Measurements from ENCODE around the gene F5. TPM values are rescaled to one million over a fixed set of nuclear protein-coding genes. Genes with fewer than 3 reads are reported as not detected.

F5 gene
- total RNA-seq, 1 experiment from 2014 or later: 0.37 TPM

DNA sequence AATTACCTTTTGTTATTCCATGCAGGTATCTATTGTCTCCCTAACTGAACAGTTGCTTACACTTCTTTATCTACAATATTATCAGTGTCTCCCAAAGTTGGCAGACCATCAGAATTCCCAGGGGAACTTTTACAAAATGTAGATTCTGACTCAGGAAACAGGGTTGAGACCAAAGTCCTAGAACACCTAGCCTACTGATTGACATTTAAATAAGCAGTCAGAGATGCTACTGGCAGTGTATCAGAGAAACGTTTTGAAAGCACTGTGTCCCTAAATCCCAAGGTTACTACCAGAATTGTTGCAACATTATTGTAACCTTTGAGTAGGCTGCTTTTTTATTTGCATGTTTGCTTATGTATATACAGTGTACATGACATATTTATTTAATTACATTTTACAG is 1.8 kb upstream of the F5 start:
- no peak for DNase-seq (ENCODE audit: low read depth, low spot score)
- CTCF ChIA-PET: no interaction called here
- Histone ChIP-seq H3K9me2 (ENCODE audit: insufficient read depth) (no peaks in the 10 kb centered on the region), H3K27me3 (ENCODE audit: insufficient read depth, low read length) (0 out of 2 replicates have a peak, but pooled peaks cover 2% of the 10 kb centered on the region), H3K4me3 (replicated peaks in 1 of 2; ENCODE audit: low read depth in 1 of 2, low read length in 2 of 2) (no peak overlapping the region), H3K4me2 (ENCODE audit: low read length) (no peak overlapping the region), H3K9me3 (ENCODE audit: control insufficient read depth in 1 of 2, insufficient read depth in 1 of 2, low read depth in 1 of 2, low read length in 2 of 2) (no peaks in the 10 kb centered on the region), H2AFZ (ENCODE audit: low read depth, low read length, poor library complexity, severe bottlenecking) (no peak overlapping the region), H3K27ac (ENCODE audit: low read depth, low read length) (no peak overlapping the region), H3K36me3 (ENCODE audit: control insufficient read depth in 1 of 2, insufficient read depth in 2 of 2, low read length in 2 of 2) (no peaks in the 10 kb centered on the region), H4K20me1 (ENCODE audit: insufficient read depth) (no peaks in the 10 kb centered on the region), H3K9ac (ENCODE audit: low read length) (no peak overlapping the region), H3K79me2 (ENCODE audit: insufficient read depth, low read length) (no peaks in the 10 kb centered on the region), H3K4me1 (ENCODE audit: control insufficient read depth in 1 of 2, insufficient read depth in 2 of 2, low read length in 2 of 2) (peaks cover 2 to 12% of the 10 kb centered on the region in 2 experiments; a peak in 3 of 4 replicates)
- ATAC-seq: no peak
- TF ChIP-seq, protein P1, sequence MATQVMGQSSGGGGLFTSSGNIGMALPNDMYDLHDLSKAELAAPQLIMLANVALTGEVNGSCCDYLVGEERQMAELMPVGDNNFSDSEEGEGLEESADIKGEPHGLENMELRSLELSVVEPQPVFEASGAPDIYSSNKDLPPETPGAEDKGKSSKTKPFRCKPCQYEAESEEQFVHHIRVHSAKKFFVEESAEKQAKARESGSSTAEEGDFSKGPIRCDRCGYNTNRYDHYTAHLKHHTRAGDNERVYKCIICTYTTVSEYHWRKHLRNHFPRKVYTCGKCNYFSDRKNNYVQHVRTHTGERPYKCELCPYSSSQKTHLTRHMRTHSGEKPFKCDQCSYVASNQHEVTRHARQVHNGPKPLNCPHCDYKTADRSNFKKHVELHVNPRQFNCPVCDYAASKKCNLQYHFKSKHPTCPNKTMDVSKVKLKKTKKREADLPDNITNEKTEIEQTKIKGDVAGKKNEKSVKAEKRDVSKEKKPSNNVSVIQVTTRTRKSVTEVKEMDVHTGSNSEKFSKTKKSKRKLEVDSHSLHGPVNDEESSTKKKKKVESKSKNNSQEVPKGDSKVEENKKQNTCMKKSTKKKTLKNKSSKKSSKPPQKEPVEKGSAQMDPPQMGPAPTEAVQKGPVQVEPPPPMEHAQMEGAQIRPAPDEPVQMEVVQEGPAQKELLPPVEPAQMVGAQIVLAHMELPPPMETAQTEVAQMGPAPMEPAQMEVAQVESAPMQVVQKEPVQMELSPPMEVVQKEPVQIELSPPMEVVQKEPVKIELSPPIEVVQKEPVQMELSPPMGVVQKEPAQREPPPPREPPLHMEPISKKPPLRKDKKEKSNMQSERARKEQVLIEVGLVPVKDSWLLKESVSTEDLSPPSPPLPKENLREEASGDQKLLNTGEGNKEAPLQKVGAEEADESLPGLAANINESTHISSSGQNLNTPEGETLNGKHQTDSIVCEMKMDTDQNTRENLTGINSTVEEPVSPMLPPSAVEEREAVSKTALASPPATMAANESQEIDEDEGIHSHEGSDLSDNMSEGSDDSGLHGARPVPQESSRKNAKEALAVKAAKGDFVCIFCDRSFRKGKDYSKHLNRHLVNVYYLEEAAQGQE (IDR thresholded peaks at IDR 0.05; ENCODE audit: low read depth): no peak
- TF ChIP-seq YY1 (IDR thresholded peaks at IDR 0.05; ENCODE audit: extremely low read depth, insufficient replicate concordance, low read depth, low read length): no peak
- no peak for TF ChIP-seq CTCF (IDR thresholded peaks at IDR 0.05 in 2 of 3, conservative IDR thresholded peaks at IDR 0.05 in 1 of 3; ENCODE audit: borderline replicate concordance in 1 of 3, insufficient read depth in 1 of 3, low read depth in 2 of 3, low read length in 2 of 3)
- TF ChIP-seq POLR2A (IDR thresholded peaks at IDR 0.05; ENCODE audit: borderline replicate concordance, extremely low read depth, insufficient read depth, insufficient read length): no peak
- no peak for TF ChIP-seq ELF1 (IDR thresholded peaks at IDR 0.05; ENCODE audit: borderline replicate concordance, low read depth)
- TF ChIP-seq, protein P2, sequence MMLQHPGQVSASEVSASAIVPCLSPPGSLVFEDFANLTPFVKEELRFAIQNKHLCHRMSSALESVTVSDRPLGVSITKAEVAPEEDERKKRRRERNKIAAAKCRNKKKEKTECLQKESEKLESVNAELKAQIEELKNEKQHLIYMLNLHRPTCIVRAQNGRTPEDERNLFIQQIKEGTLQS (IDR thresholded peaks at IDR 0.05): no peak
- no peak for TF ChIP-seq POLR2AphosphoS5 (IDR thresholded peaks at IDR 0.05; ENCODE audit: low read depth, low read length)
- no peak for TF ChIP-seq CBX3 (IDR thresholded peaks at IDR 0.05; ENCODE audit: low read depth)
- no peak for TF ChIP-seq CEBPB (IDR thresholded peaks at IDR 0.05; ENCODE audit: low read depth)
- no peak for TF ChIP-seq ZNF274 (IDR thresholded peaks at IDR 0.05; ENCODE audit: low read depth, low read length)
- TF ChIP-seq EZH2 (IDR thresholded peaks at IDR 0.05): no peak
- no peak for TF ChIP-seq SRF (IDR thresholded peaks at IDR 0.05; ENCODE audit: low read depth)
- no peak for TF ChIP-seq SP1 (IDR thresholded peaks at IDR 0.05; ENCODE audit: low read depth)
- TF ChIP-seq EGR1 (IDR thresholded peaks at IDR 0.05; ENCODE audit: low read depth): no peak
- no peak for TF ChIP-seq MAX (IDR thresholded peaks at IDR 0.05)
- no peak for TF ChIP-seq TCF7L2 (IDR thresholded peaks at IDR 0.05; ENCODE audit: borderline replicate concordance, extremely low read depth, insufficient read depth, insufficient read length)
- TF ChIP-seq SIN3A (IDR thresholded peaks at IDR 0.05; ENCODE audit: low read depth): no peak
- intact Hi-C loops (cut with micrococcal nuclease): loop anchor here (5.0 kb wide), 1 partner anchor 219 kb away; no protein-coding TSS in a partner anchor
- POLR2A ChIA-PET: no interaction called here
- BruUV-seq (replicated peaks): no TSS peak
- RAD21 ChIA-PET (ENCODE audit: low non-redundant PET in 1 of 2, low total read pairs in 2 of 2, uncharacterized antibody in 2 of 2, unreplicated experiment in 2 of 2): no interaction called here
